Activated effector memory CD4-positive, alpha-beta T cell treated with anti-CD3 and anti-CD28 coated beads, Interleukin-2, amount 50 U/mL, for 16 hours (primary cell): ENCODE results near the gene TOLLIP.

Source experiments
- DNase-seq: peaks from one replicate; pipeline ENCODE4 v3.0.0-alpha.2; 2020

Gene TOLLIP

DNA sequence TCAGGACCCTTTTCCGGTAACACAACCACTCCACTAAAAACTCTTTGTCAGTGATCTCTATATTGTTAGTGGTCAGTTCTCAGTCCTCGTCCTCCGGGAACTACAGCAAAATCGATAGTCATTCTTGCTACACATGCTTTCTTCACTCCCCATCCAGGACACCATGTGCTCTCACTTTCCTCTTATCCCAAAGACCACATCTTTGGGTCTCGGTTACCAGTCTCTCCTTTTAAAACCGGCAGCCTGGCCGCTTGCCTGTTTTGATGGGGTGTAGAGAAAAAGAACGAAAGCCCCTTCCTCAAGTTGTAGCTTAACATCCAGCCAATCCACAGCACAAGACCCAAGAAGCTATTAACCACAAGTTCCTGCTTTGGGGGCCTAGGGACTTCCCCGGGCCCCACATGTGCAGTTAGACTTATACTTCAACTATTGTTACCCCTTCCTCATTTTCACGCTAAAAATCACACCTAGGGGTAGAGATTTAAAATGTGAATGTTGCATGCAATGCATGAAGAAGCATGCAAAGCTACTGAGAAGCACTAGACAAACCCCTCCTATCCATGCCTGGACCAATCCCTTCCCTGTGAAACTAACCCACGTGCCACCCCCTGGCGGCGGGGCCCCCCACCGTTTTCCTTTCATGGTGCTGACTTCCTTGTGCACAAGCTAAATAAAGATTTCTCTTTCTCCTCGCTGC, 1.5 kb upstream of the TOLLIP start:
- DNase-seq: peak; percentile 81

DNA sequence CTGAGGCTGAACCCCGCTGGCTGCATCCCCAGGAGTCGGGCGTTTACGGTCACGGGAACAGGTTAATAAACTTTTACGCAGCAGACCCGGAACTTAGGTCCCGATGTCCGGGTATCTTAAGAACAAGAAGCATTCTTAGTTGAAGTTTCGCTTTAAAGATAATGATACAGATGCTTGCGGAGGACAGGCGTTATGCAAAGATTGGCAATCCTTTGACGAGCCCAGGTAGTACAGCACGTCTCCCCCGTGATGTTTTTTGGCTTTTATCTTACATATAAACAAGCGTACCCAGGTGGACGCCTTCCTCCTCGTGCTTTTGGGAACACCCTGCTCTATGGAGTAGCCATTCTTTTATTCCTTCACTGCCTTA, 871 bp upstream of the TOLLIP start:
- no peak for DNase-seq

DNA sequence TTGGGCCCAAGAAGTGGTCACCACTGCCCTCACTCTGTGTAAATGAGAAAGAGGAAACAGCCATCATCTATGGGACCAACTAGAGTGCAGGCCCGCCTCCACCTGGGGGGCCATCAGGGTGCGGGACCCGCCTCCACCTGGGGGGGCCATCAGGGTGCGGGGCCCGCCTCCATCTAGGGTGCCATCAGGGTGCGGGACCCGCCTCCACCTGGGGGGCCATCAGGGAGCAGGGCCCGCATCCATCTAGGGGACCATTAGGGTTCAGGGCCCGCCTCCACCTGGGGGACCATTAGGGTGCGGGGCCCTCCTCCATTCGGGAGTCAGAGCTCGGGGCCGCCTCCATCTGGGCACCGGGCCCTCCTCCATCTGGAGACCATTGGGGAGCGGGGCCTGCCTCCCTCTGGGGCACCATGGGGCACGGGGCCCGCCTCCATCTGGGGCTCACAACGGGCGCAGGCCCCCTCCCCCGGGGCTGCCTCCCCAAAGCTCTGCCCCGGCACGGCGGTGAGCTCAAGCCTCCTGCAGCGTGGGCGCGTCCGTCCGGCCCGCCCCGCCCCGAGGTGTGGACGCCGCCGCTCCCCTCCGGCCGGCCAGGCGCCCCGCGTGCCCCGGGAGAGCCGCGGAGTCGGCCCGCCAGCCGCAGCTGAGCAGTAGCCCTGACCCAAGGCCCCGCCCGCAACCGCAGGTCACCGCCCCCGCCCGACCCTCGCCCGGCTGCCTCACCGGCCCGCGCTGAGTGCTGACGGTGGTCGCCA, 512 bp downstream of the TOLLIP start:
- DNase-seq: no peak

DNA sequence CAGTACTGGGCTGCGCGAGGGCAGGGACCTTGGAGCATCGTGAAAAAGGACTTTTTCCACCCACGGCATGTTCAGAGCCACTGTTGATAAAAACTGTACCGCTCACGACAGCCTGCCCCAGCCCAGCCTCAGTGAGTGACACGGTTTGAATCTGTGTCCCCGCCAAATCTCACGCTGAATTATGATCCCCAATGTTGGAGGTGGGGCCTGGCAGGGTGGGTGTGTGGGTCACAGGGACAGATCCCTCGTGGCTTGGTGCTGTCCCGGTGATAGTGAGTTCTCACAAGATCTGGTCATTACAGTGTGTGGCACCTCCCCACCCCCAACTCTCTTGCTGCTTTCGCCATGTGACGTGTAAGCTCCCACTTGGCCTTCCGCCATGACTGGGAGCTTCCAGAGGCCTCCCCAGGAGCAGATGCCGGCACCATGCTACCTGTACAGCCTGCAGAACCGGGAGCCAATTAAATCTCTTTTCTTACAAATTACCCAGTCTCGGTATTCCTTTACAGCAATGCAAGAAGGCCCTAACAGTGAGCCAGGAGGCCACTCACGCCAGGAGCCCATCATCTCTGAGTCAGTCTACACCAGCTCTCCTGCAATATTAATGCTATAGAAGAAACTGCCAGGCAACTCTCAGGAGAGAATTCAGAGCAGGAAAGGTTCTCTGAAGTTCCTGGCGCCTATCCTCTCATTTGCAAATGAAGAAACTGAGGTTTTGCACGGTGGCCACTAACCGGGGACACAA, 1.3 kb downstream of the TOLLIP start:
- DNase-seq: no peak

DNA sequence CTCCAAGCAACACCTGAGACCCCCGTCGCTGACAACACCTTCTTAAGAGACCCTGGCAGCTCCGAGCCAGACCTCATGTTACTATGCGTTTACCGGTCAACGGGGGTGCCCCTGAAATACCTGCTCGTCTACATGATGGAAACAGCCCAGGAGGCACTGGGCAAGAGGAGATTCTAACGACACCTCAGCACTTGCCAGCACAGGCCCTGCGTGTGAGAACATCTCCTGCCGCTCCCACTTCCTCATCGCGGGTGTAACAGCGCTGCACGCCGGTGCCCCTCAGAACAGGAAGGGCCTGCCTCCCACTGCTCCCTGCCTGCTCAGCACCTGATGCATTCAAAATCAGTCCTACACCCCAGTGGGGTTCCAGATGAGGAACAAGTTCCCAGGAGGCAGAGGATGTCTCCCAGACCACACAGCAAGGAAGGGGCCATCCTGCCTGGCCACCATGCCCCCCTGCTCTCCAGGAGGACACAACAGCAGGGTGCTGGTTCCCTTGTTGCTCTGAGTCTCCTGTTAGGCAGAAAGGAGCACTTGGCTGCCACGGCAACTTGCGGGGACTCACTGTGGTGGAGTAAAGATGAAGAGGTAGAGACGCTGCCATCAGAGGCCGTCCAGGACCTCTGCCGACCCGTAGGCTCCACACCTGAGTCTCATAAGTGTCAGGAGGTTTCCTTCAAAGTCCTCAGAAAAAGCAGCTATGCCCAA, 2.1 kb downstream of the TOLLIP start:
- DNase-seq: no peak

DNA sequence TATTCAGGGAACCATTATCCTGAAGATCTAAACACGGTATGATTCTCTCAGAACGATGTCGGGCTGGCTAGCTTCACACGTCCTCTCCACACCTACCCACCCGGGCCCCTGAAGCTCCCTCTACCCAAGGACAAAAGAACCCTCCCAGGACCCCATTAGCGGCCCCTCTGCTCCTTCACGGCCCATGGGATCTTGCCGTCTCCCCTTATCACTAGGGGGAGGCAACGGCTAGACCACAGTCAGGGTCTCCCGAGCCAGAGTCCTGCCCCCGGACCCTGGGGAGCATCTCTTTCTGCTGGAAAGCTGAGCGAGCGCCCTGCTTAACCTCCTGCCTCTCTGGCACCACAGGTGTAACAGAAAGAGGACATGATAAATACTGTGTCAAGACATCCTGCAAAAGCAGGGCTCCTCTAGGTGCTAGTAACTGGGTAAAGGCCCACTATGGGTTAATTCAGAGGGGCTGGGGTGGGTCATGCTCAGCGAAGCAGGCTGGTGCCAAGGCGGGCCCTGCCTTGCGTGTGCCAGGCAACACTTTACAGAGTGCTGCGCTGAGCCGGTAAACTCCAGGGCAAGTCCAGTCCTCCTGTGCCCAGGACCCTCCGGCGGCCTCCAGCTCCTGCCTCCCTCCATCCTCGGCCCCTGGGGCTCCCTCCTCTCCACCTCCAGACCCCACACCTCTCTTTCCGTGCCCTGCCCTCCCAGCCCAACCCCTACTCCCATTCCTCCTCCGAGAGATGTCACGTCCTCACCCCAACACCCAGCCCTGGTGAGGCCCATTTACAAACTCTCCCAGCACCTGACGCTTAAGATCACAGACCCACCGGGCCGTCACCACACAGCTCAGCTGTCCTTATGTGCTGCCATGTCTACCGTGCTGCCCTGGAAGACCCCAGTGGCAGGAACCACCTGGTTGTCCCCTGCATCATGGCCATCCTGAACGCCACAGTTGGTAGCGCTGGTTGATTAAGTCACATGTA, 3.0 kb downstream of the TOLLIP start:
- no peak for DNase-seq

DNA sequence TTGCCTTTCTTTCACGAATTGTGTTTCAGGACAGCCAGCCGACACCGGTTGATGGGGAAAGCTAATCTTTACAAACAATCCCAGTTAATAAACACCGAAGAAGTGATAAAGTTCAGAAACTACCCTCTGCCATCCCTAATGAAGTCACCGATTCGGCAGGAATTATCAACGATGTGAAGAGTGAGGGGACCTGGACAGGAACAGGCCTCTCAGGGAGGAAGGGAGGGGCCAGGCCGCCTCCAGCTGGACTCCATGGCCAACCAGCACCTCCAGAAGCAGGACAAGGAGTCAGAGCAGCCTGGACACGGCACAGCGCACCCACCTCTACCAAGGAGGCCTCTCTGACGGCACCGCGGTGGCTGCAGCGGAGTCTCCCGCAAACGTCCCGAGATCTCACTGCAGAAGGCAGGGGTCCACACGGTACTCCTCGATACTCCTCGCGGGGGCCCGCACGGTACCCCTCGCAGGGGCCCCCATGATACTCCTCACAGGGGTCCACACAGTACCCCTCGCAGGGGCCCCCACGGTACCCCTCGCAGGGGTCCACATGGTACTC, 3.9 kb downstream of the TOLLIP start:
- no peak for DNase-seq

DNA sequence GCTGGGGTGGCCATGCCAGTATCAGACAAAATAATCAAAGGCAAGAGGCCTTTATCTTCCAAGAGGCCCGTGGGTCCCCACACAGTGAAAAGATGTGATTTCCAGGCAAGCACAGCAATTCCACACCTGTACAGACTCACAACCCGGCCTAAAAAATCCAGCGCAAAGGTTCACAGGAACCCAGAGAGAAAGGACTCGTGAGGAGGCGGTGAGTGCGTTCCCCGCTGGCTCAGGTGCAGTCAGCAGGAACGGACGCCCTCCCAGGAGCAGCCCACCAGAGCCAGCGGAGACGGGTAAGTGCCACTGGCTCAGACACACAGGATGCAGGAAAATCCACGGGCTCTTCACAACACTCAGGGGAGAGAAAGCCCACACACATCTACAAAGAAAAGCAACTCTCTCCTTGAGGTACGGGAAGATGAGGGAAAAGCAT, 4.4 kb downstream of the TOLLIP start:
- no peak for DNase-seq

DNA sequence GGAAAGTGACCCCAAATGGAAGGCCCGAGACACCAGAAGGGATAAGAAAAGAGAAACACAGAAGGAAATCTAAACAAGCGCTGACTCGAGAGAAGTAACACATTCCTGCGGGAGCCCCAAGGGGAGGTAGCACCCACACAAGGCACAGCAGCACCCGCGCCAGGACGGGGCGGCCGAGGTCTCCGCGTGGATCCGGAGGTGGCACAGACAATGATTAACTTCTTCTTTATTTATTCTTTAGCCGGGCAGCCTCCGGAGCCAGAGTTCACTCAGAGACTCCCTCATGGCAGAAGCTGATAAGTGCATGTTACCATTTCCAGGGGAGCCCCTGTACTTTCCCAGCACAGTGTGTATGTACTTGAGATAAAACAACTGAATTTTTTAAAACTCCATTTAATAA, 5.1 kb downstream of the TOLLIP start:
- no peak for DNase-seq

DNA sequence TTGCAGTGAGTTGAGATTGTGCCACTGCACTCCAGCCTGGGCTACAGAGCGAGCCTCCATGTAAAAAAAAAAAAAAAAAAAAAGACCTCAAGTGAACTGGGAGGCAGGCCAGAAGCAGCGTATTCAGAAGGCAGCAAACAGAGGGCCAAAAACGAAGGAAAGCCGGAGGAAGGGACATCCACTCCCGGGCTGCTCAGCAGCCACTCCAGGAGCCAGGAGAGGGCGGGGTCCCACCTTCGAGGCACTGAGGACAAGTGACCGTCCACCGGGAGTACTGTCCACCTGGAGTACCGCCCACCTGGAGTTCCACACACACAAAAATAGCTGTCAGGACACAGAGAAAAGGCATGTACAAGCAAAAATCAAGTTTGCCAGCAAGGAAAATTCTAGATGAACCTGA, 5.5 kb downstream of the TOLLIP start:
- no peak for DNase-seq

DNA sequence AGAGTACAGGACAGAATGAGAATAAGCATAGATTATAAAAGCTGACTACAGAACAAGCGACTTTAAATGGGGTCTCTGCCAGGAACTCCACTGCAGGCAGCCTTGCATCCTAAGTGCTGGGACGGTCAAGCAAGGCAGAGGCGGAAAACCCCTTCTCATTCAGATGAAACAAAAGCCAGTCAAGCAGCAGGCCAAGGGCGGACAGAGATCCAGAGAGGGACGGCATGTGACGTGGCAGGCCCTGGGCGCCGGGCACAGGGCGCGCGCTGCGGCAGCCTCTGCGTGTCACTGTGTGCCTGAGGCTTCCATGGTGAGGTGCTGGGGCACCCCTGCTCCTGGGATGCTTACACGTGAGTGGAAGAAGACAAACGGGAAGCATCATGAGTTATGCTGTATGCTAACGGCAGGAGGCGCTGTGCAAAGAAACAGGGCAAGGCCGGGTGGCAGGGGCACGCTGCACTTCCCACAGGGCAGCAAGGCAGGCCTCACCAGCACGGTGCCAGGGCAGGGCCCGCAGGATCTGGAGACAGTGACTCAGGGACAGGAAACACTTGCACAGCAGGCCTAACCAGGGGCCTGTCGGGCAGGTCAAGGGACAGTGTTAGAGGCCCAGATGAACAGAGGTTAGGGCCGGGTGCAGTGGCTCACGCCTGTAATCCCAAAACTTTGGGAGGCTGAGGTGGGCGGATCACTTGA, 6.2 kb downstream of the TOLLIP start:
- peak; percentile 59 for DNase-seq

DNA sequence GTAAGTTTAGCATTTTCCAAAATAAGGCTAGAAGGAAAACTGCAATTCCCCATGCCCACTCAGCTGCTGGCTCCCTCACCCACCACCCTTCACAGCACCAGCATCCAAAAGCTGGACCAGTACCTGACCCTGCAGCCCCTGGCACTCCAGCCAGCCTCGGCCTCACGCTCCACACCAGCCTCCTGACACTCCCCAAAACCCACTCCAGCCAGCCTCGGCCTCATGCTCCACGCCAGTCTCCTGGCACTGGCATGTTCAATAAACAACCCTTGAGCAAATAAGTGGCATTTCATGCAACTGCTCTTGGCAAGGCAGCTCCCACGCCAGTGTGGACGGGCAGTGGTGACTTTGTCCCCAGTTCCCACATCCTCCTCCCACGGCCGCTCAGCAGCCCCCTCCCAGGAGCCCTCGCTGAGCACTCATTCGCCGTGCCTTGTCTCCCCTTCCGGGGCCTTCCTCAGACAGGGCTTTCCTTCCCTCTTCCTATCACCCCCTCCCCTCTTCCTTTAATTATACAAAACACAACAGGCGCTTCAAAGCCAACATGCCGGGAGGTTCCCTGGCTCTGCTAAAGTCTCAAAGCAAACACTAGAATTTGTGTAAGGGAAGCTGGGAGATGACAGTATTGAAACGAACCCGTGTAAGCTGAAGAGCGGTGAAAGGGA, 6.8 kb downstream of the TOLLIP start:
- peak; percentile 53 for DNase-seq

DNA sequence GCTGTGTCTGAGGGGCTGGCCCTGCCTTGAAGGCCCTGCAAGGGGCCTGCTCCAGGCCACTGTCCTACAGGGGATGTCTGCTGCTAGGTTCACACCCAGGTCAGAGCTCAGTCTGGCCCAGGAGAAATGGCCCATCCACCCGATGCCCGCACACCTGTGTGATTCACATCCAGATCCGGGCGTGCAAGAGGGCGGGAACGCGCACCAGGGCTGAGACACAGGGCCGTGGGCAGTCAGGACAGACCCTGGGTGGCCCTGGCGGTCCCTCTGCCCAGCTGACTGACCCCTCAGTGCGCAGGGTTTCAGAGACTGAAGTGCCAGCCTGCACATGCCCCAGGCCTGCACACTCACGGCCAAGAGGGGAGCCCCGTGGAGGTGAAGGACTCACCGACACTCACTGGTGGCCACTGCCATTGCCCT, 7.4 kb downstream of the TOLLIP start:
- DNase-seq: peak; percentile 54

DNA sequence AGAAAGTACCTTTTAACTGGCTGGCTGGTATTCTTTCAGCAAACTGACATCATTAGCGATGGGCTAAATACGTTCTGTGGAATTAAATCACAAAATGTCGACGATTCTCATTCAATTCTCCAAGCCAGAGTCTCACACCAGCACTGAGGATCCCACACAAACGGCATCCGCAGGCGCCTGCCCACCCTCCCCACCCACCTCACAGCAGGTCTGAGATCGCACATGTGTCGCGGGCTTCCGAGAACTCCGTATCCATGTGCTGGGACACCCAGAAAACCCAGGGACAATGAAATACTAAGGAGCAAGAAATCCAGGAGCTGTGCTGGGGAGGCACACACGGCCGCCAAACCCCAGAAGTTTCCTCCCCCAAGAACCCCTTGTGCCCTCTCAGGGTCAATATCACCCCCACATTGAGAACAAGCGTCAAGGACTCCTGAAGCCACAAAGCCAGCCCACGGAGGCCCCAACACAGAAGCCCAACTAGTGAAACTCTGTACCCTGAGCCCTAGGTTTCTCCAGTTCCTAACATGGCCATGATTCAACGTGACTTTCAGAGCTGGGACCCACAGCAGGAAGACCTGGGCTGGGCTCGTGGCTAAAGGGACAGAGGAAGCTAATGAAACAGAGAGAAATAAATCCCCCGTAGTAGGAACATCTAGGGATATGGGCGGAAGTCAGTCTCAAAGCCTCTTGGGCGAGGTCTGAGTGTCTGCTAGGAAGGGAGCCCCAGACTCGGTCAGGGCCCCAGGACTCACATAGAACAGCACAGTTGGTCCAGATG, 8.0 kb downstream of the TOLLIP start:
- DNase-seq: peak; percentile 50

DNA sequence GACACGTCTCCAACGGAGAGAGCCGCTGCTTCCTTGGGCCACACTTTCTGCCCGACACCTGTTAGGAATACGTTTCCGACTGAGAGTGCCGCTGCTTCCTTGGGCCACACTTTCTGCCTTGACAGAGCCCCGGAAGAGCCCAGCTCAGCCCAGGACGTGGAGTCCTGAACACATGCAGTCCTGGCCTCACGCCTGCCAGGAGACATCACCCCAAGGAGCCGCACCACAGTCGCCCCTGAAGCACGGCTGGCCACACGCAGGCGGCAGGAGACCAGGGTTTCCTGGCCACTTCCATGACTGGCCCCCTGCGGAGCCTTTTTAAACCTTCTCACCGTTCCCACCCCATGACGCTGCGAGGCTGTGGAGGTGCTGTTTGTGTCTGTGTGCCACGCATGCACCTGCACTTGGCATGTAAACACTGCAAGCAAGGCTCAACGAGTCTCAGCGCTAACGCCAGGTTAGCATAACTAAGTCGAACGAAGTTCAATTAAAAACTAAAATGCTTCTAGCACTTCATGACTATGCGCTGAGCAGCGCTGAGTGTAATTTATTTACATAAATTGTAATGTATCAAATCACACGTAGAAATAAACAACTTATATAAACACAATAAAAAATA, 8.8 kb downstream of the TOLLIP start:
- peak; percentile 47 for DNase-seq

DNA sequence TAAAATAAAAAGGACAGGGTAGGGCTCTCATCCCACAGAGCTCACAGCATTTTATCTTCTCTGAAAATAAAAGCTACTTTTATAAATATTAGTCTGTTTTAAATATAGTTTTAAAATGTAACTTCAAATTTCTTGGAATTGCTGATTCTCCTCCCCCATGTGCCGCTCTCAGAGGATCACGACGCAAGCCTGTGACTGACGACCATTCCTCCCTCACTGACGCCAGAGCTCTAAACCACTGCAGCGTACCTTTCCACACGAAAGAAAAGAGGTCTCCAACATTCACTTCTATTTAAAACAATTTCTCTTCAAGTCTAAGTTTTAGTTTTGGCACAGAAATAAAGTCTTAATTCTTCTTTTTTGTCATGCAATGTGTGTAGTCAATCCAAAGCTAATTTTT, 9.3 kb downstream of the TOLLIP start:
- DNase-seq: no peak

DNA sequence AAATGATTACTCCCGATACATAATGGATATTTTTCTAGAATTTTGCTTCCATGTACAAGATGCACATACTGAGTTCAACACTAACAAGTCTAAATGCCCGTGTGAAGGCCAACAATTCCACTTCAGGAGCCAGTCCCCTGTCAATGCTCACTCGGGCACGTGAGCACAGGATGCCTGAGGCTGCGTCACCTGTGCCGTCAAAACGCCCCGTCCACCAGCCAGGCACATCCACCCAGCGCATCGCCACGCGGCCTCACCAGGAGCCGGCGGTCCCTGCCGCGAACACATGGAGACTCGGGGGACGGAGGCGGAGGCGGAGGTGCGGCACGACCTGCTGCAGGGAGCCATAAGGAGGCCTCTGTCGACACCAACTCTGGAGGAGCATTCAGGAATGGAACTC, 9.8 kb downstream of the TOLLIP start:
- DNase-seq: peak; percentile 60

DNA sequence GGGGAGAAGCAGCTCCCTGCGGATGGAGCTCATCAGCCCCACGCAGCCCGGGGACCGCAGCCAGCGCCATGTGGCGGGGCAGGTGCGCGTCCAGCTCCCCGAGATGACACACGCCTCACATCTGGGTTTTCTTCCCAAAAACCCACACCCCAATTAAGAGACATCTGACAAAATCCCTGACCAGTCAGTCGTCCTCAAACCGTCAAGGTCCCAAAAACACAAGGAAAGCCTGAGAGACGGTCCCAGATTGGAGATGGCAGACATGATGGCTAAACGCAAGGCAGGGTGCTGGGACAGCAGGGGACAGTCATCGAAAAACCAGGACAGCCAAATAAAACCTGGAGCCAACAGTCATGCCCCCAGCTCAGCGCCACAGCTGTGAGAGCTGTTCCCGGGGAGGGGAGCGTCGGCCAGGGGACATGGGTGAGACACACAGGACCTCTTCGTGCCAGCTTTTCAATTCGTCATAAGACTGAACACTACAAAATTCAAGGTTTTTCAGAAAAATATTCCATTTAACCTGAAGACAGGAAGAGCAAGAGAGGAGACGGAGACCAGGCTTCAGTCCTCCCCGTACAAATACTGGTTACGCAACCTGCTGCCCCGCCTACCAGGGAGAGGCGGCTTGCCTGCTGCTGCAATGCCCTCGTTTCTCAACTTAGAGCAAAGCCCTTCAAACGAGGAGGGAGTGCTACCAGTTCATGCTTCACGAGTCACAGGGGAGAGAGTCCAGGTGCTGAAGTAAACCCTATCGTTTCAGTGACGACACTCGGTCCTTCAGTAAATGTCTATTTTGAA, 10.5 kb downstream of the TOLLIP start:
- peak; percentile 45 for DNase-seq
